Ascending aorta (tissue), 2 donors: ENCODE measurements around the gene IL1A. TPM values are rescaled to one million over a fixed set of nuclear protein-coding genes. Genes with fewer than 3 reads are reported as not detected.

ENCODE experiments used
- DNase-seq, 2 donors: peaks; one replicate each; pipeline ENCODE4 v3.0.0-alpha.2; 2019; ENCODE audit warnings: low spot score in 2 of 2
- H3K27ac ChIP-seq, 2 donors: fragments of 200-600 bp; sonication (generic); one replicate each; pipeline ENCODE4 v1.5.1; 2016 to 2017; ENCODE audit warnings: mild to moderate bottlenecking in 1 of 2
- H3K27me3 ChIP-seq: fragments of 200-600 bp; sonication (generic); one replicate; pipeline ENCODE4 v1.5.1; 2017
- H3K36me3 ChIP-seq, 2 donors: fragments of 200-600 bp; sonication (generic); one replicate each; pipeline ENCODE4 v1.5.1; 2016
- H3K4me1 ChIP-seq, 2 donors: fragments of 200-600 bp; sonication (generic); one replicate each; pipeline ENCODE4 v1.5.1; 2016 to 2017; ENCODE audit warnings: mild to moderate bottlenecking in 1 of 2
- H3K4me3 ChIP-seq, 2 donors: fragments of 200-600 bp; sonication (generic); one replicate each; pipeline ENCODE4 v1.5.1; 2016 to 2017; ENCODE audit warnings: mild to moderate bottlenecking in 1 of 2
- H3K9me3 ChIP-seq, 2 donors: fragments of 200-600 bp; sonication (generic); one replicate each; pipeline ENCODE4 v1.5.1; 2016
- CTCF ChIP-seq, 3 experiments: fragments of 200-600 bp in 2 of 3; fragments of 450-650 bp in 1 of 3; sonication (generic) in 2 of 3; IDR thresholded peaks; one replicate each; pipeline ENCODE4 v1.5.1; 2016 to 2019; ENCODE audit warnings: antibody characterized with exemption in 3 of 3, mild to moderate bottlenecking in 1 of 3, moderate library complexity in 1 of 3
- intact Hi-C: fragments of 100-400 bp; cut with DNase I; formaldehyde crosslinking; loops from one replicate; pipeline ENCODE4 v1.15.1; 2023
- total RNA-seq: library from RNA; depleted of rRNA; stranded (reverse); fragments of >200 nt; gene quantifications from one replicate; pipeline ENCODE4 v1.1.0, GENCODE V29; 2016

Gene IL1A
- total RNA-seq, 1 donor from 2014 or later: not detected

GRCh38 chr2:112772322-112772721, 12.0 kb downstream of the IL1A start:
- H3K4me1 ChIP-seq: no peaks in the 10 kb centered on the region
- DNase-seq: no peak
- no peak overlapping the region for H3K27ac ChIP-seq
- no peaks in the 10 kb centered on the region for H3K9me3 ChIP-seq
- H3K27me3 ChIP-seq: no peaks in the 10 kb centered on the region
- H3K36me3 ChIP-seq: no peaks in the 10 kb centered on the region
- no peak overlapping the region for H3K4me3 ChIP-seq
- intact Hi-C loops: no loop called here
- no peak for TF ChIP-seq CTCF (IDR thresholded peaks at IDR 0.05)

GRCh38 chr2:112768432-112768831, 15.9 kb downstream of the IL1A start:
- intact Hi-C loops: no loop called here

DNA sequence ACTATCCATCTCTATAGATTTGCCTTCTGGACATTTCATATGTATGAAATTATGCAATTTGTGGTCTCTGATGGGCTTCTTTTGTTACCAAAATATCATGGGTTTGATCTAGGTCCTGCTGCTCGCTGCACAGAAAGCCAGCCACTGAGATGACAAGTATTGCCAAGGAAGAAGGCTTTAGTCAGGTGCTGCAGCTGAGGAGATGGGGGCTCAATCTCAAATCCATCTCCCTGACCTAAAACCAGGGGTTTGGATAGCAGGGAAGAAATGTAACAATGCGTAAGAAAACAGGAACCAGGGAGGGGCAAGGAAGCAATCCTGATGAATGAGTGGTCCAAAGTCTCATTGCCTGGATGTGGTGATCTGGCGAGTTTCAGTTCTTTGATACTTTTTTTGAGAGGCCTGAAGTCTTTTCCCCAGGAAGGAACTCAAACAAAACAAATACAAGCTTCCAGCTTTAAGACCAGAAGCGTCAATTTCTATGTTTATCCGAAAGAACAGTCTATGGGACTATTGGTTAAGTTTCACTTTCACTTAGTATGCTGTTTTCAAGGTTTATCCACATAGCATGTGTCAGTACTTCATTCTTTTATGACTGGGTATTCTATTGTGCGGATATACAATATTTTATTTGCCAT, 16.5 kb downstream of the IL1A start:
- DNase-seq: no peak
- Histone ChIP-seq H3K36me3 (no peaks in the 10 kb centered on the region), H3K4me1 (peaks cover 3 to 4% of the 10 kb centered on the region in 2 donors), H3K4me3 (peak overlapping the region in 1 of 2 donors; percentile 30), H3K9me3 (no peaks in the 10 kb centered on the region), H3K27ac (no peak overlapping the region), H3K27me3 (no peaks in the 10 kb centered on the region)
- intact Hi-C loops: no loop called here
- no peak for TF ChIP-seq CTCF (IDR thresholded peaks at IDR 0.05)

More at GRCh38 chr2:112768432-112768831, 15.9 kb downstream of the IL1A start:
- Histone ChIP-seq H3K27ac (no peak overlapping the region), H3K4me3 (no peak overlapping the region), H3K4me1 (peaks cover 3 to 4% of the 10 kb centered on the region in 2 donors), H3K9me3 (no peaks in the 10 kb centered on the region), H3K27me3 (no peaks in the 10 kb centered on the region), H3K36me3 (no peaks in the 10 kb centered on the region)
- no peak for TF ChIP-seq CTCF (IDR thresholded peaks at IDR 0.05)
- DNase-seq: no peak

DNA sequence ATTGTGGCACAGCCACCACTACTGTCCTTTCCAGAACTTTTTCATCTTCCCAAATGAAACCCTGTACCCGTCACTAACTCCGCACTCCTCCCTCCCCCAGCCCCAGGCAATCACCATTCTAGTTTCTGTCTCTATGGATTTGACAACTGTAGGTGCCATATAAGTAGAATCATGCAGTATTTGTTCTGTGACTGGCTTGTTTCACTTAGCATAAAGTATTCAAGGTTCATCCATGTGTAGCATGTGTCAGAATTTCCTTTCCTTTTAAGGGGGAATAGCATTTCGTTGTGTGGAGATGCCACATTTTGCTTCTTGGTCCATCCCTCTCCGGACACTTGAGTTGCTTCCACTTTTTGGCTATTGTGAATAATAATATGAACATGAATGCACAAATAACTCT, 19.0 kb downstream of the IL1A start:
- Histone ChIP-seq H3K4me1 (peaks cover 3 to 4% of the 10 kb centered on the region in 2 donors), H3K27ac (no peak overlapping the region), H3K36me3 (no peaks in the 10 kb centered on the region), H3K27me3 (no peaks in the 10 kb centered on the region), H3K9me3 (no peaks in the 10 kb centered on the region), H3K4me3 (peak overlapping the region; percentile 45 to 79)
- no peak for DNase-seq
- intact Hi-C loops: no loop called here
- TF ChIP-seq CTCF (IDR thresholded peaks at IDR 0.05): no peak

- TF ChIP-seq CTCF (IDR thresholded peaks at IDR 0.05): no peak
- H3K27ac ChIP-seq: no peak within 1 kb of the TSS
- H3K4me3 ChIP-seq: peak within 1 kb of the TSS; percentile 45 to 79
- intact Hi-C loops: no loop called here
- H3K4me1 ChIP-seq: peaks cover 3 to 4% of the 10 kb centered on the region in 2 donors
- no peaks in the 10 kb centered on the region for H3K36me3 ChIP-seq
- DNase-seq: peak; percentile 90 to 97
- H3K27me3 ChIP-seq: no peaks in the 10 kb centered on the region
- no peaks in the 10 kb centered on the region for H3K9me3 ChIP-seq
These were observed 19.9 kb downstream of the IL1A start, which contains the start of gene CKAP2L for GRCh38 chr2:112764071-112765044. TSS of gene CKAP2L (minus strand) at chr2:112764609. CDS start at chr2:112764598, 11 bp downstream.
